HepG2 (cell line): Measurements from ENCODE around the gene IST1. TPM values are rescaled to one million over a fixed set of nuclear protein-coding genes. Genes with fewer than 3 reads are reported as not detected.

Experiments used
- POLR2A ChIP-seq, 2 experiments: IDR thresholded peaks; 2 replicates each; pipeline ENCODE4 v1.6.1; 2011; ENCODE audit warnings: low read depth in 2 of 2, low read length in 2 of 2, mild to moderate bottlenecking in 1 of 2, moderate library complexity in 1 of 2; ENCODE audit not compliant: insufficient read depth in 1 of 2
- RBM39 ChIP-seq: fragments of 200-400 bp; formaldehyde crosslinking; IDR thresholded peaks from one replicate; pipeline ENCODE4 v1.6.1; 2018; ENCODE audit warnings: antibody characterized with exemption, mild to moderate bottlenecking, low read depth, low read length; ENCODE audit not compliant: poor library complexity, severe bottlenecking
- ZFX ChIP-seq: sonication (generic); formaldehyde crosslinking; IDR thresholded peaks from 2 replicates; pipeline ENCODE4 v1.4.0; 2020; ENCODE audit warnings: mild to moderate bottlenecking, low read depth, missing genetic modification reagents, moderate library complexity
- polyA plus RNA-seq, 8 experiments: library from polyadenylated mRNA; depleted of rRNA in 3 of 8; stranded (reverse) in 7 of 8; unstranded in 1 of 8; fragments of >200 nt; fragmentation: Illumina TruSeq in 4 of 8; extraction: Trizol in 4 of 8; gene quantifications; 2 replicates each; pipeline versions ENCODE4 v1.2.1 to v1.2.3, GENCODE V29; 2011 to 2016; ENCODE audit warnings: low read depth in 4 of 8, missing spikeins in 1 of 8, mixed read lengths in 1 of 8; ENCODE audit not compliant: insufficient read depth in 1 of 8
- total RNA-seq, 5 experiments: library from RNA; depleted of rRNA; stranded (reverse); fragments of >200 nt; fragmentation: Illumina TruSeq; extraction: Trizol; gene quantifications; 2 replicates each; pipeline ENCODE4 v1.2.3, GENCODE V29; 2016; ENCODE audit warnings: low read depth in 1 of 5
- TF ChIP-seq, protein P1 (sequence below): sonication (generic); formaldehyde crosslinking; IDR thresholded peaks from 2 replicates; pipeline ENCODE4 v1.5.1; 2020; ENCODE audit warnings: mild to moderate bottlenecking, missing genetic modification reagents, borderline replicate concordance
- TF ChIP-seq, protein P2 (sequence below): sonication (generic); formaldehyde crosslinking; IDR thresholded peaks from 2 replicates; pipeline ENCODE4 v1.8.0; 2022; ENCODE audit warnings: missing genetic modification reagents, mild to moderate bottlenecking, moderate library complexity, borderline replicate concordance
- TF ChIP-seq, protein P3 (sequence below), 2 experiments: sonication (generic) in 1 of 2; formaldehyde crosslinking in 1 of 2; IDR thresholded peaks; 2 replicates each; pipeline versions ENCODE4 v1.6.1 to v1.9.0; 2014 to 2022; ENCODE audit warnings: antibody characterized with exemption in 1 of 2, borderline replicate concordance in 1 of 2, inconsistent platforms in 1 of 2, low read depth in 1 of 2, missing genetic modification reagents in 1 of 2
- TF ChIP-seq, protein P4 (sequence below): IDR thresholded peaks from 2 replicates; pipeline ENCODE4 v1.6.1; 2016; ENCODE audit warnings: low read depth, missing genetic modification reagents, missing compliant biosample characterization

Gene IST1
- total and polyA plus RNA-seq, 2 of the 13 experiments (the other 11 are each of a cell fraction or from before 2014, with no cell fraction given), result 346 to 415 TPM

DNA sequence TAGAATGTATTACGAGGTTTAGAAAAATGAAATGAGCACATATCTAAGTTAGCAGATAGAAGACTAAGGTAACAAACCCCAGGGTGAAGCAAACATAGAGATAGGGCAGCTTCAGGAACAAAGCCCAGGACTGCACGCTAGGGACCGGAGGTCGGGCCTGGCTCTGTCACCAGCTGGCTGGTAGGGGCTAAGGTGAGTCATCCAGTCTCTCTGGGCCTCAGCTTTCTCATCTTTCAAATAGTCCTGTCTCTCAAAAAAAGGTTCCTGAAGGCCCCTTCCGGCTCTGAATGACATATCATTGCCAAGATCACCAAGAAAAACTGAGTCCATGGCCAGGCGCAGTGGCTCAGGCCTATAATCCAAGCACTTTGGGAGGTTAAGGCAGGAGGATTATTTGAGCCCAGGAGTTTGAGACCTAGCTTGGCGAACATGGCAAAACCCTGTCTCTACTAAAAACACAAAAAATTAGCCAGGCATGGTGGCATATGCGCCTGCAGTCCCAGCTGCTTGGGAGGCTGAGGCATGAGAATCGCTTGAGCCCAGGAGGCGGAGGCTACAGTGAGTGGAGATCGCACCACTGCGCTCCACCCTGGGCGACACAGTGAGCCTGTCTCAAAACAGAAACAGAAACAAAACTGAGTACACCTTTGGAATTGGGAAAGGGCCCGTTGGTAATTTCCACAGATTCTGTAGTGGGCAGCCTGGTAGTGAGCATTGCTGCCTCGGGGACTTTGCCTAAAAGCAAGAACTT is 78.9 kb downstream of the IST1 start (continued):
- TF ChIP-seq, protein P1, sequence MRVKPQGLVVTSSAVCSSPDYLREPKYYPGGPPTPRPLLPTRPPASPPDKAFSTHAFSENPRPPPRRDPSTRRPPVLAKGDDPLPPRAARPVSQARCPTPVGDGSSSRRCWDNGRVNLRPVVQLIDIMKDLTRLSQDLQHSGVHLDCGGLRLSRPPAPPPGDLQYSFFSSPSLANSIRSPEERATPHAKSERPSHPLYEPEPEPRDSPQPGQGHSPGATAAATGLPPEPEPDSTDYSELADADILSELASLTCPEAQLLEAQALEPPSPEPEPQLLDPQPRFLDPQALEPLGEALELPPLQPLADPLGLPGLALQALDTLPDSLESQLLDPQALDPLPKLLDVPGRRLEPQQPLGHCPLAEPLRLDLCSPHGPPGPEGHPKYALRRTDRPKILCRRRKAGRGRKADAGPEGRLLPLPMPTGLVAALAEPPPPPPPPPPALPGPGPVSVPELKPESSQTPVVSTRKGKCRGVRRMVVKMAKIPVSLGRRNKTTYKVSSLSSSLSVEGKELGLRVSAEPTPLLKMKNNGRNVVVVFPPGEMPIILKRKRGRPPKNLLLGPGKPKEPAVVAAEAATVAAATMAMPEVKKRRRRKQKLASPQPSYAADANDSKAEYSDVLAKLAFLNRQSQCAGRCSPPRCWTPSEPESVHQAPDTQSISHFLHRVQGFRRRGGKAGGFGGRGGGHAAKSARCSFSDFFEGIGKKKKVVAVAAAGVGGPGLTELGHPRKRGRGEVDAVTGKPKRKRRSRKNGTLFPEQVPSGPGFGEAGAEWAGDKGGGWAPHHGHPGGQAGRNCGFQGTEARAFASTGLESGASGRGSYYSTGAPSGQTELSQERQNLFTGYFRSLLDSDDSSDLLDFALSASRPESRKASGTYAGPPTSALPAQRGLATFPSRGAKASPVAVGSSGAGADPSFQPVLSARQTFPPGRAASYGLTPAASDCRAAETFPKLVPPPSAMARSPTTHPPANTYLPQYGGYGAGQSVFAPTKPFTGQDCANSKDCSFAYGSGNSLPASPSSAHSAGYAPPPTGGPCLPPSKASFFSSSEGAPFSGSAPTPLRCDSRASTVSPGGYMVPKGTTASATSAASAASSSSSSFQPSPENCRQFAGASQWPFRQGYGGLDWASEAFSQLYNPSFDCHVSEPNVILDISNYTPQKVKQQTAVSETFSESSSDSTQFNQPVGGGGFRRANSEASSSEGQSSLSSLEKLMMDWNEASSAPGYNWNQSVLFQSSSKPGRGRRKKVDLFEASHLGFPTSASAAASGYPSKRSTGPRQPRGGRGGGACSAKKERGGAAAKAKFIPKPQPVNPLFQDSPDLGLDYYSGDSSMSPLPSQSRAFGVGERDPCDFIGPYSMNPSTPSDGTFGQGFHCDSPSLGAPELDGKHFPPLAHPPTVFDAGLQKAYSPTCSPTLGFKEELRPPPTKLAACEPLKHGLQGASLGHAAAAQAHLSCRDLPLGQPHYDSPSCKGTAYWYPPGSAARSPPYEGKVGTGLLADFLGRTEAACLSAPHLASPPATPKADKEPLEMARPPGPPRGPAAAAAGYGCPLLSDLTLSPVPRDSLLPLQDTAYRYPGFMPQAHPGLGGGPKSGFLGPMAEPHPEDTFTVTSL (CRISPR knock-in tag), result peak; percentile 64; the same call in 1 of the 2 replicates
- TF ChIP-seq ZFX (CRISPR knock-in tag) (peak; percentile 56; the same call in 1 of the 2 replicates), RBM39 (no peak), POLR2A (IDR thresholded peaks at IDR 0.05; ENCODE audit: insufficient read depth in 1 of 2, low read depth in 2 of 2, low read length in 2 of 2) (no peak)
- TF ChIP-seq, protein P2, sequence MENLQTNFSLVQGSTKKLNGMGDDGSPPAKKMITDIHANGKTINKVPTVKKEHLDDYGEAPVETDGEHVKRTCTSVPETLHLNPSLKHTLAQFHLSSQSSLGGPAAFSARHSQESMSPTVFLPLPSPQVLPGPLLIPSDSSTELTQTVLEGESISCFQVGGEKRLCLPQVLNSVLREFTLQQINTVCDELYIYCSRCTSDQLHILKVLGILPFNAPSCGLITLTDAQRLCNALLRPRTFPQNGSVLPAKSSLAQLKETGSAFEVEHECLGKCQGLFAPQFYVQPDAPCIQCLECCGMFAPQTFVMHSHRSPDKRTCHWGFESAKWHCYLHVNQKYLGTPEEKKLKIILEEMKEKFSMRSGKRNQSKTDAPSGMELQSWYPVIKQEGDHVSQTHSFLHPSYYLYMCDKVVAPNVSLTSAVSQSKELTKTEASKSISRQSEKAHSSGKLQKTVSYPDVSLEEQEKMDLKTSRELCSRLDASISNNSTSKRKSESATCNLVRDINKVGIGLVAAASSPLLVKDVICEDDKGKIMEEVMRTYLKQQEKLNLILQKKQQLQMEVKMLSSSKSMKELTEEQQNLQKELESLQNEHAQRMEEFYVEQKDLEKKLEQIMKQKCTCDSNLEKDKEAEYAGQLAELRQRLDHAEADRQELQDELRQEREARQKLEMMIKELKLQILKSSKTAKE (CRISPR knock-in tag), result no peak
- TF ChIP-seq, protein P3, sequence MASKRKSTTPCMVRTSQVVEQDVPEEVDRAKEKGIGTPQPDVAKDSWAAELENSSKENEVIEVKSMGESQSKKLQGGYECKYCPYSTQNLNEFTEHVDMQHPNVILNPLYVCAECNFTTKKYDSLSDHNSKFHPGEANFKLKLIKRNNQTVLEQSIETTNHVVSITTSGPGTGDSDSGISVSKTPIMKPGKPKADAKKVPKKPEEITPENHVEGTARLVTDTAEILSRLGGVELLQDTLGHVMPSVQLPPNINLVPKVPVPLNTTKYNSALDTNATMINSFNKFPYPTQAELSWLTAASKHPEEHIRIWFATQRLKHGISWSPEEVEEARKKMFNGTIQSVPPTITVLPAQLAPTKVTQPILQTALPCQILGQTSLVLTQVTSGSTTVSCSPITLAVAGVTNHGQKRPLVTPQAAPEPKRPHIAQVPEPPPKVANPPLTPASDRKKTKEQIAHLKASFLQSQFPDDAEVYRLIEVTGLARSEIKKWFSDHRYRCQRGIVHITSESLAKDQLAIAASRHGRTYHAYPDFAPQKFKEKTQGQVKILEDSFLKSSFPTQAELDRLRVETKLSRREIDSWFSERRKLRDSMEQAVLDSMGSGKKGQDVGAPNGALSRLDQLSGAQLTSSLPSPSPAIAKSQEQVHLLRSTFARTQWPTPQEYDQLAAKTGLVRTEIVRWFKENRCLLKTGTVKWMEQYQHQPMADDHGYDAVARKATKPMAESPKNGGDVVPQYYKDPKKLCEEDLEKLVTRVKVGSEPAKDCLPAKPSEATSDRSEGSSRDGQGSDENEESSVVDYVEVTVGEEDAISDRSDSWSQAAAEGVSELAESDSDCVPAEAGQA (IDR thresholded peaks at IDR 0.05; ENCODE audit: low read depth), result no peak
- TF ChIP-seq, protein P3 (CRISPR knock-in tag; IDR thresholded peaks at IDR 0.05; ENCODE audit: borderline replicate concordance), result no peak
- TF ChIP-seq, protein P4, sequence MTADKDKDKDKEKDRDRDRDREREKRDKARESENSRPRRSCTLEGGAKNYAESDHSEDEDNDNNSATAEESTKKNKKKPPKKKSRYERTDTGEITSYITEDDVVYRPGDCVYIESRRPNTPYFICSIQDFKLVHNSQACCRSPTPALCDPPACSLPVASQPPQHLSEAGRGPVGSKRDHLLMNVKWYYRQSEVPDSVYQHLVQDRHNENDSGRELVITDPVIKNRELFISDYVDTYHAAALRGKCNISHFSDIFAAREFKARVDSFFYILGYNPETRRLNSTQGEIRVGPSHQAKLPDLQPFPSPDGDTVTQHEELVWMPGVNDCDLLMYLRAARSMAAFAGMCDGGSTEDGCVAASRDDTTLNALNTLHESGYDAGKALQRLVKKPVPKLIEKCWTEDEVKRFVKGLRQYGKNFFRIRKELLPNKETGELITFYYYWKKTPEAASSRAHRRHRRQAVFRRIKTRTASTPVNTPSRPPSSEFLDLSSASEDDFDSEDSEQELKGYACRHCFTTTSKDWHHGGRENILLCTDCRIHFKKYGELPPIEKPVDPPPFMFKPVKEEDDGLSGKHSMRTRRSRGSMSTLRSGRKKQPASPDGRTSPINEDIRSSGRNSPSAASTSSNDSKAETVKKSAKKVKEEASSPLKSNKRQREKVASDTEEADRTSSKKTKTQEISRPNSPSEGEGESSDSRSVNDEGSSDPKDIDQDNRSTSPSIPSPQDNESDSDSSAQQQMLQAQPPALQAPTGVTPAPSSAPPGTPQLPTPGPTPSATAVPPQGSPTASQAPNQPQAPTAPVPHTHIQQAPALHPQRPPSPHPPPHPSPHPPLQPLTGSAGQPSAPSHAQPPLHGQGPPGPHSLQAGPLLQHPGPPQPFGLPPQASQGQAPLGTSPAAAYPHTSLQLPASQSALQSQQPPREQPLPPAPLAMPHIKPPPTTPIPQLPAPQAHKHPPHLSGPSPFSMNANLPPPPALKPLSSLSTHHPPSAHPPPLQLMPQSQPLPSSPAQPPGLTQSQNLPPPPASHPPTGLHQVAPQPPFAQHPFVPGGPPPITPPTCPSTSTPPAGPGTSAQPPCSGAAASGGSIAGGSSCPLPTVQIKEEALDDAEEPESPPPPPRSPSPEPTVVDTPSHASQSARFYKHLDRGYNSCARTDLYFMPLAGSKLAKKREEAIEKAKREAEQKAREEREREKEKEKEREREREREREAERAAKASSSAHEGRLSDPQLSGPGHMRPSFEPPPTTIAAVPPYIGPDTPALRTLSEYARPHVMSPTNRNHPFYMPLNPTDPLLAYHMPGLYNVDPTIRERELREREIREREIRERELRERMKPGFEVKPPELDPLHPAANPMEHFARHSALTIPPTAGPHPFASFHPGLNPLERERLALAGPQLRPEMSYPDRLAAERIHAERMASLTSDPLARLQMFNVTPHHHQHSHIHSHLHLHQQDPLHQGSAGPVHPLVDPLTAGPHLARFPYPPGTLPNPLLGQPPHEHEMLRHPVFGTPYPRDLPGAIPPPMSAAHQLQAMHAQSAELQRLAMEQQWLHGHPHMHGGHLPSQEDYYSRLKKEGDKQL (CRISPR knock-in tag), result no peak
